NOMO-1 treated with DMSO at 0.1 percent for 48 hours (cell line): ENCODE data around the gene CEP89.
"Not testable (repeated sequence)": the region's sequence is repeated elsewhere in the genome, so short reads cannot be mapped to it uniquely, and the experiment has no call there.

Experiments used
- DNase-seq: peaks from one replicate; lab custom pipeline; 2025; ENCODE audit not compliant: unreplicated experiment; lab: John Stamatoyannopoulos, UW

CEP89 gene

DNA sequence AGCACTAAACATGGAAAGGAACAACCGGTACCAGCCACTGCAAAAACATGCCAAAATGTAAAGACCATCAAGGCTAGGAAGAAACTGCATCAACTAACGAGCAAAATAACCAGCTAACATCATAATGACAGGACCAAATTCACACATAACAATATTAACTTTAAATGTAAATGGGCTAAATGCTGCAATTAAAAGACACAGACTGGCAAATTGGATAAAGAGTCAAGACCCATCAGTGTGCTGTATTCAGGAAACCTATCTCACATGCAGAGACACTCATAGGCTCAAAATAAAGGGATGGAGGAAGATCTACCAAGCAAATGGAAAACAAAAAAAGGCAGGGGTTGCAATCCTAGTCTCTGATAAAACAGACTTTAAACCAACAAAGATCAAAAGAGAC is 123.7 kb downstream of the CEP89 start:
- DNase-seq = not testable (repeated sequence)

GRCh38 chr19:32843716-32844245 is 128.0 kb downstream of the CEP89 start:
- no peak for DNase-seq

DNA sequence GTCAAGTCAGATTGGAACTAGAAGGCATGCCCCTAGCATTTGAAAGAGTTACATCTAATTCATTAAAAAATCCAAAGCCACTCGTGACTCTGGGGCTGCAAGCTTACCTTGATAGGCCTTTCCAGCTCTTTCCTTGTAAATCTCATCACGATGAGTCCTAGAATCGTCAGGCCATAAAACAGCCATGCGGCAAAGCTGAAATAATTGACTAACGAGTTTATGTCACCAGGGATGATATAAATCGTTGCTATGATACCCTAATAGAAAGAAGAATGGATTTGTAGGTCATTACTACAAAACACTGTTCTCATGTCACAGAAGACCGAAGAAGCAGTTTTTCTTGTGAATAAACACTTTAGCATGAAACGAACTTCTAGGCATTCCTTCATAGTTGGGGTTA is 129.7 kb downstream of the CEP89 start:
- no peak for DNase-seq

GRCh38 chr19:32837531-32837930 is 134.2 kb downstream of the CEP89 start:
- no peak for DNase-seq

GRCh38 chr19:32833388-32833787 is 138.4 kb downstream of the CEP89 start:
- DNase-seq = not testable (repeated sequence)

- not testable (repeated sequence) for DNase-seq
Observed at GRCh38 chr19:32832825-32833224, 138.9 kb downstream of the CEP89 start.

DNA sequence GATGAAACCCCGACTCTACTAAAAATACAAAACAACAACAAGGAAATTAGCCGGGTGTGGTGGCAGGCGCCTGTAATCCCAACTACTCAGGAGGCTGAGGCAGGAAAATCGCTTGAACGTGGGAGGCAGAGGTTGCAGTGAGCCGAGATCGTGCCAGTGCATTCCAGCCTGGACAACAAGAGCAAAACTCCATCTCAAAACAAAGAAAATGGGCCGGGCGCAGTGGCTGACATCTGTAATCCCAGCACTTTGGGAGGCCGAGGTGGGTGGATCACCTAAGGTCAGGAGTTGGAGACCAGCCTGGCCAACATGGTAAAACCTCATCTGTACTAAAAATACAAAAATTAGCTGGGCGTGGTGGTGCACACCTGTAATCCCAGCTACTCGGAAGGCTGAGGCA is 139.7 kb downstream of the CEP89 start:
- DNase-seq = not testable (repeated sequence)

DNA sequence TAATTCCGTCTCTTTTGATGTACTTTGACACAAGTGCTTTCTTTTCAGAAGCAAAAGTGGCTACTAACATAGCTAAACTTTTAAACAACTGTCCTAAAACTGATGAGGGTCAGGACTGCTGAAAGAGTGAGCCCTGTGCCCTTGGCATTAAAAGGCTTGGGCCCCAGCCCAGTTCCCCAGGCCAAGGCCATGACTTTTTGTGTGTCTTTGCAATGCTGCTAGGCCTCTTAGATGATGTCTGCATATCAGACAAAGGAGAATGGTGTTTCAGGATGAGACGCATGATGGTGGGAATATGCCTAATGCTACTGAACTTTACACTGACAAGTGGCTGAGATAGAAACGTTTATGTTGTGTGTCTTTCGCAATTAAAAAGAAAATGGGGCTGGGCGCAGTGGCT is 140.1 kb downstream of the CEP89 start:
- DNase-seq = no peak

DNA sequence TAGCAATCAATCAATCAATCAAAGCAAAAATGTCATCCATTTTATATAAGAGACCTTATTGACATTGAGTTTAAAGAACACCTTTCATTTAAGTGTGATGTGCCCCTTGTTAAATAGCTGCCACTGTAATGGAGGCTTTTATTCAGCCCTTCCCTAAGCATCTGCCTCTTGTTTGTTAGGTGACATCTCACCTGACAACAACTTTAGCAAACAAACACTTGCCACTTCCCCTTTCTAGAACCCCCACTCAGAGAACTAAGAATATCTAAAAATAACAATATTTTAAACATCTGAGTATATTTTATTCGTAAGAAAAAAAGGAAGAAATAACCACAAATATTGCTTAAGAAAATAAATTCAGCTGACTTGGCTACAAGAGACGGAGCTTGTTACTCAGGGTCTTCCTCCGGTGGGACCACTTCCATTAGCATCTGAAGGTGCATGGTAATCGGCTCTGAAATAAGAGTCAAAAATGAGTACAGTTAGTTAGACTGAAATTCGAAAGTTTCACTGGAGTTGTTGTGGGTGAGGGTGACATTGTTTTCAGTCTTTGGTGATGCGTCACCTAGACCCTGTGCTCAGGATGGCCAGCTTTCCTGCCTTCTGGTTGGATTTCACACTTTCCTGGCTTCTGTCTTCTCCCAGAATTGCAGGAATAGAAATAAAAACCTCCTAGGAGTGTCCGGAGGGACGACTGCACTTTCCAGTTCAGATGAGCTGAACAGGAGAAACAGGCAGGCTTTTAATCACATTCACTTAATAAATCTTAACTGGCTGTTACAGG is 141.3 kb downstream of the CEP89 start:
- DNase-seq = no peak

DNA sequence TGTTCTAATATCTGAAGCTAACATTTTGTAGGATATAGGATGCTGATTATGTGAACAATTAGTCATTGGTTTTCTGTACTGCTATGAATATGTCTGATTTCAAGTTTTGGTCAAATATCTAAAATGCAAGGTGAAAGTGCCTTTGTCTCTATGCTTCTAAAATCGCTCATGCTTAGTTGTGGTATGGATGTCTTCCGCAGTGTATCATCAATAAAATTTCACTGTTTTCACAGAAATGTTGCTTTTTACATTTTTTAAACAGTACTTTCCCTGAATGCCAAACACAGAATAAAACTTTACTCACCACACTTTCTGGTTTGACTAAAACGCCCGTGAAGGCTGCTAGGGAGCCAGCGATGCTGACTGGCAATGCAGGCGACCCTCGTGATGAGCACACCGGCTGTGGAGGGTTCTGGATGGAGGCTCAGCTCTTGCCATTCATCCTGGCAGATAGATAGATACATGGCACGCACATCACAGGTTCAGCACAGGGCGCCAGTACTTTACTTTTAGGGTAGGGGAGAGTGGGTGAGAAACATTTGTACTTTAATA is 142.3 kb downstream of the CEP89 start:
- no peak for DNase-seq

DNA sequence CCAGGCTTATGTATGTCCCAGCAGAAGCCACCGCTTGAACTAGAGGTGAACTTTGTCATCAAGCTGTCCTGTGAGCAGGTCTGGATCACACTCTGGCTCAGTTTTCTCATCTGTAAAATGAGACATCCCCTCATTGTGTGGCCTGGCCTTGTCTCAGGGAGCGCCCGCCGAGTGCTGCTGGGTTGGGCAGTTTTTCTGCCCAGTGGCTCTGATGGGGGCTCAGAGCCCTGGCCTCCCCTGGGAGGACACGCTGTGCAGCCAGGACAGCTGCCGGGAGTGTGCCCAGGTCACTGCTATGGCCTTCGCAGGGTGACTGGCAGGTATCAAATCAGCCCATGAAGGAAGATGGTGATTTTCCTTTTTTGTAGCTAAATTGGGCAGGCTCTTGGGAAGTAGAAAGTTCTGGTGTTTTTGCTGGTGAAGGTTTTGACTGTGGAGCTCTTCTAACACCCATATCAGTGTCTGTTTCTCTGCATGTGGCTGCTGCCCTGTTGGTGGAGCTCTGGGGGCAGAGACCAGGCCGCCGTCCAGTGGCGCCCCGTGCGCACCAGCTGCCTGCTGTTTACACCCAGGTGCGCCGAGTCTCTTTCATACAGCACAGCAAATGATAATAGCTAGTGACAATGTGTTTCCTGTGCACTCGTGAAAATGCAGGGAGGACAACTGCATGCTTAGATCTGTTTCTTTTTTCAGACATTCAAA is 143.0 kb downstream of the CEP89 start:
- DNase-seq = no peak

DNA sequence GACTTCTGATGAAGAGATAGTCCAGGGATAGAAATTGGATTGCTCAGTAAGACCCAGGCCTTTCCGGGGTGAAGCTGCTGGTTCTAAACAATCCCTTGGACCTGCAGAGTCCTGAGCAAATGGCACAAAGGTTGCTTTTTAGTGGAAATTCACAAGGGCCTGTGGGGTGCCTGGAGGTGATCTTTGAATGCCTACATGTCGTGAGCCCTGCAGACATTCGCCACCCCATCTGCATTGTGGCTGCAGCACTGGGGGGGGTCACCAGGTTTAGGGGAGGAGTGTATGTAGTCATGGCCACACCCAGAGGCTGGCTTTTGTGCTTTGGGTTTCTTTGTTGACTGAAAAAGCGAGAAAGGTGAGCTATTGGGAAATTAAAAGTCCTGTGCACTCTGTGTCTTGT is 143.6 kb downstream of the CEP89 start:
- DNase-seq = no peak
